Measurements from ENCODE around the gene SNX25.

SNX25 gene

DNA sequence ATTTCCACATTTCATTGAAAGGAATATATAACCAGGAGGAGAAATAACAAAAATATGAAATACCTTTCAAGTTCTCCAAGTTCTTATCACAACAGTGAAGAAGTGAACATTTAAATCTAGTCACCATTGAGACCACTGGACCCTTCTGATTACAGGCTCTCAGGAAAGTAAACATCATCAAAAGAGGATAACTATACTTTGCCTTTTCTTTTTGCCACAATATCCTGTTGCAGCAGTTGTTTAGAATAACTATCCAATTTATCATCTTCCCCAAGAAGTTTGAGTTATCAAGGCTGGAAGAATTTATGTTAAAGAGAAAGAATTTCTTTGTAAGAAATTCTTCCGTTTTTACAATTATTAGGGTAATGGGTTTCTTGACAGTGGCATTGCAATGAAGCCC lies 182.8 kb downstream of the SNX25 start:
- TF ChIP-seq TAF1 (IDR thresholded peaks at IDR 0.05; ENCODE audit: borderline replicate concordance, insufficient read depth, low read length) = no peak
- TF ChIP-seq, protein P1, sequence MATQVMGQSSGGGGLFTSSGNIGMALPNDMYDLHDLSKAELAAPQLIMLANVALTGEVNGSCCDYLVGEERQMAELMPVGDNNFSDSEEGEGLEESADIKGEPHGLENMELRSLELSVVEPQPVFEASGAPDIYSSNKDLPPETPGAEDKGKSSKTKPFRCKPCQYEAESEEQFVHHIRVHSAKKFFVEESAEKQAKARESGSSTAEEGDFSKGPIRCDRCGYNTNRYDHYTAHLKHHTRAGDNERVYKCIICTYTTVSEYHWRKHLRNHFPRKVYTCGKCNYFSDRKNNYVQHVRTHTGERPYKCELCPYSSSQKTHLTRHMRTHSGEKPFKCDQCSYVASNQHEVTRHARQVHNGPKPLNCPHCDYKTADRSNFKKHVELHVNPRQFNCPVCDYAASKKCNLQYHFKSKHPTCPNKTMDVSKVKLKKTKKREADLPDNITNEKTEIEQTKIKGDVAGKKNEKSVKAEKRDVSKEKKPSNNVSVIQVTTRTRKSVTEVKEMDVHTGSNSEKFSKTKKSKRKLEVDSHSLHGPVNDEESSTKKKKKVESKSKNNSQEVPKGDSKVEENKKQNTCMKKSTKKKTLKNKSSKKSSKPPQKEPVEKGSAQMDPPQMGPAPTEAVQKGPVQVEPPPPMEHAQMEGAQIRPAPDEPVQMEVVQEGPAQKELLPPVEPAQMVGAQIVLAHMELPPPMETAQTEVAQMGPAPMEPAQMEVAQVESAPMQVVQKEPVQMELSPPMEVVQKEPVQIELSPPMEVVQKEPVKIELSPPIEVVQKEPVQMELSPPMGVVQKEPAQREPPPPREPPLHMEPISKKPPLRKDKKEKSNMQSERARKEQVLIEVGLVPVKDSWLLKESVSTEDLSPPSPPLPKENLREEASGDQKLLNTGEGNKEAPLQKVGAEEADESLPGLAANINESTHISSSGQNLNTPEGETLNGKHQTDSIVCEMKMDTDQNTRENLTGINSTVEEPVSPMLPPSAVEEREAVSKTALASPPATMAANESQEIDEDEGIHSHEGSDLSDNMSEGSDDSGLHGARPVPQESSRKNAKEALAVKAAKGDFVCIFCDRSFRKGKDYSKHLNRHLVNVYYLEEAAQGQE (IDR thresholded peaks at IDR 0.05; ENCODE audit: insufficient read depth in 1 of 2, low read depth in 2 of 2, low read length in 2 of 2) = no peak
- TF ChIP-seq POLR2AphosphoS5 (IDR thresholded peaks at IDR 0.05; ENCODE audit: low read depth, low read length) = no peak
- TF ChIP-seq SIN3A (IDR thresholded peaks at IDR 0.05; ENCODE audit: borderline replicate concordance, insufficient read depth, low read length) = no peak
- TF ChIP-seq FOXP2 (optimal IDR thresholded peaks at IDR 0.05; ENCODE audit: borderline replicate concordance, extremely low read depth, extremely low read length, insufficient read depth) = no peak

- TF ChIP-seq, protein P1 (IDR thresholded peaks at IDR 0.05; ENCODE audit: insufficient read depth in 1 of 2, low read depth in 2 of 2, low read length in 2 of 2) = no peak
- no peak for TF ChIP-seq SIN3A (IDR thresholded peaks at IDR 0.05; ENCODE audit: borderline replicate concordance, insufficient read depth, low read length)
- TF ChIP-seq FOXP2 (optimal IDR thresholded peaks at IDR 0.05; ENCODE audit: borderline replicate concordance, extremely low read depth, extremely low read length, insufficient read depth) = no peak
- TF ChIP-seq POLR2AphosphoS5 (IDR thresholded peaks at IDR 0.05; ENCODE audit: low read depth, low read length) = no peak
- no peak for TF ChIP-seq TAF1 (IDR thresholded peaks at IDR 0.05; ENCODE audit: borderline replicate concordance, insufficient read depth, low read length)
Measured at GRCh38 chr4:185394568-185395237, 185.3 kb downstream of the SNX25 start.

DNA sequence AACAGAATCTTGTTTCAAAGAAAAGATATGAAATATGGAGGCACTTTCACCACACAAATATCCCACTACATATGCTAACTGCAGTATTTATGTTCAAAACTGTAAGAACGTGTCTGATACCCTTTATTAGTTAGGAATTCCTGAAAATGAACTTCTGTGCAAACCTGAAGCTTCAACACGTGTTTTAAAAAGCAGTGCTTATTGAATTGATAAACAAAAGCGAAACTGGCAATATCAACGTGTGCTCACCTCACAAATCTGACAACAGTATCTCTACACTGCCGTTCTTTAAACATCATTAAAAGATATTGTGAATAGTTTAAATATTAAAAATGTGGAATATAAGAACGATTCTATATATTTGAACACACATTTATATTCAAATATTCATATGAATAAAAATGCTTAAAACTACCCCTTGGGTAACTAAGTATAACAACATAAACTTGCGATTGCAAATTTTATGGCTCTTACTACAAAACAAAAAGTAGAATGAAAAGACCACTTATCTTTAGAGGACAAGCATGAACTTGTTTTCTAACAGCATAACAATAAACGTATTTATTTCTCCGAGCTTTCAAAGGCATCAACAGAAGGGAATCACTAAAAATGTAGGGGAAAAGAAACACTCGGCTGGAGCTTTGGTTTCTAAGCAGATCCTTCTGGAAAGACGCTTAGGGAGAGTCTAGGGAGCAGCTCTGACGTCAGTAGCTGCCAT lies 186.0 kb downstream of the SNX25 start, which contains the start of gene LRP2BP:
LRP2BP (minus strand) TSS at position 687 of the 718 bp plus-strand sequence. CDS start 17,738 bp downstream, outside the sequence.
- TF ChIP-seq, protein P1 (IDR thresholded peaks at IDR 0.05; ENCODE audit: insufficient read depth in 1 of 2, low read depth in 2 of 2, low read length in 2 of 2) = no peak
- no peak for TF ChIP-seq SIN3A (IDR thresholded peaks at IDR 0.05; ENCODE audit: borderline replicate concordance, insufficient read depth, low read length)
- TF ChIP-seq POLR2AphosphoS5 (IDR thresholded peaks at IDR 0.05; ENCODE audit: low read depth, low read length) = no peak
- no peak for TF ChIP-seq TAF1 (IDR thresholded peaks at IDR 0.05; ENCODE audit: borderline replicate concordance, insufficient read depth, low read length)
- no peak for TF ChIP-seq FOXP2 (optimal IDR thresholded peaks at IDR 0.05; ENCODE audit: borderline replicate concordance, extremely low read depth, extremely low read length, insufficient read depth)

DNA sequence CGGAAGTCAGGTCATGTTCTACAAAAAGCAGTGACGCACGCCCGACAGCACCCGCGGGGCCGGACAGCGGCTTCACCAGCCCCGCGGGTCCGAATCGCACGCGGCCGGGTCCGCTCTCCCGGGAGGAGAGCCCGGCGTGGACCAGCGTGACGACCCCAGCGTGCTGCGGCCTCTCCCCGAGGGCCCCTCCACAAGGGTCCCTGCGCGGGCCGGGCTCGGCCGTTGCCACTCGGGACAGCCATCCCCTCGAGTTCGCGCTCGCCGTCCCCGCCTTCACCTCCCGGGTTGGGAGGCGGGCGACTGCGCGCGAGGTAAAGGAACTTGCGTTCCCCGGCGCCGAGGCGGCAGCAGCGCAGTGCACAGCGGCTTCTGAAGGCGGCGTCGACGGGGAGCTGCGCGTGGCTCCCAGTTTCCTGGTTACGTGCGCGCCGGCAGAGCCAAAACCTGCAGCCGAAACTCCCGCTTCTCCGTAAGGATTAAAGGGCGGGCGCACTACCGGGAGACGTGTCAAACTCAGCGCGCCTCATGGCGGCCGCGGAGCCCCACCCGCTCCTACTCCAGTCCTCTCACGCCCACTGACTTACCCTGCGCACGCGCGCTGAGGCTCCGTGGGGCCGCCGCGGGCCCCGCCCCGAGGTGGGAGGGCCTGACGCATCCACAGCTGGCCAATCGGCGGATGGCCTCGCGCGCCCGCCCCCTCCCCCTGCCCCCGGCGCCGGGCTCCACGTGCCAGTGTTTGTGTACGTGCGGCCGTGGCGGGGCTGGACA lies 186.7 kb downstream of the SNX25 start:
- TF ChIP-seq POLR2AphosphoS5 (IDR thresholded peaks at IDR 0.05; ENCODE audit: low read depth, low read length) = peak; percentile 64; the same call in 1 of the 2 replicates
- no peak for TF ChIP-seq TAF1 (IDR thresholded peaks at IDR 0.05; ENCODE audit: borderline replicate concordance, insufficient read depth, low read length)
- peak; percentile 71 for TF ChIP-seq FOXP2 (optimal IDR thresholded peaks at IDR 0.05; ENCODE audit: borderline replicate concordance, extremely low read depth, extremely low read length, insufficient read depth)
- peak; percentile 98 for TF ChIP-seq SIN3A (IDR thresholded peaks at IDR 0.05; ENCODE audit: borderline replicate concordance, insufficient read depth, low read length)
- TF ChIP-seq, protein P1 (IDR thresholded peaks at IDR 0.05; ENCODE audit: insufficient read depth in 1 of 2, low read depth in 2 of 2, low read length in 2 of 2) = peak; percentile 76 to 85; a peak in 3 of 4 replicates
